GM18498 (cell line): ENCODE results near the gene IL17D.
A peak's percentile ranks its signal among the peaks of the same experiment; 100 is the strongest.

Experiments
- ATAC-seq: cut with Tn5 transposase; IDR thresholded peaks from one replicate; pipeline ENCODE4 v1.9.1; 2021; ENCODE audit warnings: mild to moderate bottlenecking, moderate library complexity; ENCODE audit not compliant: unreplicated experiment

The IL17D gene

GRCh38 chr13:20689291-20689690 is 14.2 kb upstream of the IL17D start:
- ATAC-seq = no peak

DNA sequence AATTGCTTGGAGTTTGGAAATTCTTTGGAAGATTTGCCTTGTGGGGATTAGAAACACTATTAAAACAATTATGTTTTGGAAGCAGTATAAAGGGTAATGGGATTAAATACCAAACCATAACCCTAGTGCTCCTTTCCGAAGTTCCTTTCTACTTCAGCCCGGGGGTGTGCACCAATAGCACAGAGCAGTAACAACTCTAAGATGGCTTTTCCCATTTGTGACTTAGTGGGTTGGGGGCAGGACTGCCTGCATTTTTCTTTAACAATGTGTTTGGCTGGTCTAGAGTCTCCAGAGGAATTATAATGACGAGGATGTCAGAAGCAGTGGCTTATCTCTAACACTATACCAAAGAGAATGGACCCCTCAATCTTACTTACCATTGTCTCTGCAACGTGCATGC is 11.9 kb upstream of the IL17D start:
- ATAC-seq = no peak

- ATAC-seq = no peak
These were observed 7.4 kb upstream of the IL17D start for GRCh38 chr13:20696073-20696472.

DNA sequence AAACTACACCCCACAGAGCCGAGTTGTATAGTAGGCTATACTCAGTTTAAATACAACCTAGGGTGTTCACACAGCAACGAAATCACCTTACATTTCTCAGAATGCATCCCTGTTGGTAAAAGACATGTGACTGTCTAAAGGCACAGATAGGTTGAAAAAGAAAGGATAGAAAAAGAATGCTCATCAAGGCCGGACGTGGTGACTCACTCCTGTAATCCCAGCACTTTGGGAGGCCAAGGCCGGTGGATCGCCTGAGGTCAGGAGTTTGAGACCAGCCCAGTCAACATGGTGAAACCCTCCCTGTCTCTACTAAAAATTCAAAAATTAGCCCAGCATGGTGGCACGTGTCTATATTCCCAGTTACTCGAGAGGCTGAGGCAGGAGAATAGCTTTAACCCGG is 3.8 kb upstream of the IL17D start:
- no peak for ATAC-seq

DNA sequence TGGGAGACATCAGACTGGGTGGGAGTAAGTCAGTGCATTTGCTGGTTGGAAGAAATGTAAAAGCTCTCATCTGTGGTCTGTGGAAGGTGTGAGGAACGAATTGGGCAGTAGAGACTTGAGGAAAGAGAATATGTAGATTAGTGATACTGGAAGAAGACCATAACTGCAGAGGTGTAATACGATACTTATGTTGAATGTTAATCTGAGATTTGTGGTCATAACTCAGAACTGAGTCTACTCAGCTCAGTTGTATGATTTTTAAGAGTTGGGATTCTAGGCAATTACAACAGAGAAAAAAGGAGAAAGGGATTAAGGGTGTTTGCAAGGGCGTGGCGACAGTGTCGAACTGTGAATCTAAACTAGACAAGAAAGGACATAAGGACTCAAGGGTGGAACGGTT is 3.2 kb upstream of the IL17D start:
- no peak for ATAC-seq

GRCh38 chr13:20701461-20701860 is 2.0 kb upstream of the IL17D start:
- no peak for ATAC-seq

GRCh38 chr13:20702530-20702914 is 977 bp upstream of the IL17D start:
- ATAC-seq = no peak

GRCh38 chr13:20703780-20704458 is 420 bp downstream of the IL17D start:
- peak; percentile 92 for ATAC-seq

DNA sequence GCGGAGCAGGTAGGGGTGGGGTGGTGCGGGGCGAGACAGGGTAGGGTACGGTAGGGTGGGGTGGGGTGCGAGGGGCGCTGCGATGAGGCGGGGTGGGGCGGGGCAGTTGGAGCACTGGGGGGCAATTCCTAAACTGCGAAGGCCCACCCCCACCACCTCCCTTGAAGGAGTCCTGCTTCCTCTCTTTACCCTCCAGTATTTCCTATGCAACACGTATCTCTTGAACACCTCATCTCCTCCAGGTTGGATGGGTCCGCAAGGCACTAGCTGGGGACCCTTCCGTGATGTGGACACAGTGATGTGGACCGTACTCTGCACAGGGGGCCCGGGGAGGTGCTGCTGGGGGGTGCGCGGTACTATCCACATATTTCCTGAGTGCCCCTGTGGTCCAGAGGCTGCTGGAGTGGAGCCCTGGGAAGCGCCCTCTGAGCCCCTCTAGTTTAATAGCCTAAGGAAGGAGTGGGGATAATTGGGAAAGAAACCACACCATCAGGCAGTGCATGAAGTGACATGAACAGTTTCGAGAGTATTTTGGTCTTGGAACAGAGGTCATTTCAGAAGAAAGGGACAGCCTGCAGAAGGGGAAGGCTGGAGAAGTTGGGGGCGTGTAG is 1.1 kb downstream of the IL17D start:
- ATAC-seq = no peak

- no peak for ATAC-seq
These were observed 3.2 kb downstream of the IL17D start for GRCh38 chr13:20706661-20707060.

DNA sequence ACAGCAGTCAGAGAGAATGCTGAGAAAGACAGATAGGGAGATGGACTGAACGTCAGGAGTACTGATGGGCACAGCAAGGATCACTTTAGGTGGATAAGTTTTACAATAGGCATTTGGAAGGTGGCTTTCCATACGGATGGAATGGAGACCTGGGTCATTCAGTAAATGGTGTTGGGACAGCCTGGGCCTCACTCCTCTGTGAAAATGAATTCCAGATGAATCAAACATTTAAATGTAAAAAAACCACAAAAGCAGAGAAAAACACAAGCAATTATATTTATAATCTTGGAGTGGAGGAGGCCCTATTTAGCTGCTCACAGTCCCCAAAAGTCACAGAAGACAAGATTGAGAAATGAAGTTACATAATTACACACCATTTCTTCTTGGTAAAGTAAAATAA is 4.7 kb downstream of the IL17D start:
- no peak for ATAC-seq

GRCh38 chr13:20709369-20709768 is 5.9 kb downstream of the IL17D start:
- no peak for ATAC-seq

DNA sequence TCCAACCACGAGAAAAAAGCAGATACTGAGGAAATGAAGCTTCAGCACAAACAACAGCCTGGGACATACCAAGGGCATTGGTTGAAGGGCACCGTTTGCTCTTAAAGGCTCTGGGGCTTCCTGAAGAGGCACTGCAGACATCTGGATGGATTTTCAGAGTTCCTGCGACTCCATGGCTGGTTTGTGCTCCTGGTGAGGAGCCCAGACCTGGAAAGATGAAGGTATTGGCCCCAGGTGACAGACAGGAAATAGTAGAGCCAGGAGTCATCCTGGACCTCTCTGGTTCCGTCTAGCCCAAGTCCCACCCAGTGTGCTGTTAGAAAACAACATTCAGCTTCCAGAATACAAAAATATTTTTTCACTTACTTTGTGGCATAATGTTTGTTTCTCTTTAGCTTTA is 6.3 kb downstream of the IL17D start:
- ATAC-seq = no peak

GRCh38 chr13:20711301-20712044 is 8.0 kb downstream of the IL17D start:
- no peak for ATAC-seq

- no peak for ATAC-seq
These were observed 9.5 kb downstream of the IL17D start for GRCh38 chr13:20713014-20713376.

DNA sequence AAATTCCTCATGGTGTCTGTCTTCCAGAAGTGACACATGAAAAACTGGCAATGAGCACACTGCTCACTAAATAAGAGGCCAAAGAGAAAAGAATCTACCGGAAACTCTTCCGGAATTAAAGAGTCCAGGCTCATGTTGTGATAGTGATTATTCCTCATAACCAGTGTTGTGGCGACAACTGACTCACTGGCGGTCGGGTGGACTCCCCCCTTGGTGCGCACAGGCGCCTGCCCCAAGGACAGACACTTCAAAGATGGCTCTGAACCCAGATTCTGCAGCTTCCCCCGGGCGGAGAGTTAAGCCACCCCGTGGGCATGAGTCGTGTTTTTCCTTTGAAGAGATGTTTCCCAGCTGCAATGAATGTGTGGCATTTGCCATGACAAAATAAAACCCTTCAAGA is 10.3 kb downstream of the IL17D start:
- no peak for ATAC-seq

DNA sequence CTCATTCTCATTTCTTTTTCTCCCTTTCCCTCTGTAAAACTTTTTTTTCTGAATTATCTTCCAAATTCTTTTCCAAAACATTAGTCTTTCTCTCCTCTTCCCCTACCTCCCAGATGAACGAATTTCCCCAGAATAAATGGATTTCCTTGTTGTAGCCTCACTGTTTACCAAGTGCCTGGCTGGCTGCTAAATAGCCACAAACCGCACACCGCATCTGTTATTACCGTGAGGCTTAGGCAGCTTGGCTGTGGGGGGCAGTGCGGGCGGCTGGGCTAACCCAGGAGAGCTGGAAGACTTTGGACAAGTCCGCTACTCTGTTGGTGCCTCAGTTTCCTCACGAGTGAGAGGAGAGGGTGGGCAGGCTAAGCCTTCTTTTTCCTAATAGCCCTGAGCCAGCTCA is 10.7 kb downstream of the IL17D start:
- no peak for ATAC-seq

- ATAC-seq = no peak
These were observed 11.2 kb downstream of the IL17D start for GRCh38 chr13:20714563-20715329.

GRCh38 chr13:20715330-20715712 is 11.8 kb downstream of the IL17D start:
- ATAC-seq = no peak

DNA sequence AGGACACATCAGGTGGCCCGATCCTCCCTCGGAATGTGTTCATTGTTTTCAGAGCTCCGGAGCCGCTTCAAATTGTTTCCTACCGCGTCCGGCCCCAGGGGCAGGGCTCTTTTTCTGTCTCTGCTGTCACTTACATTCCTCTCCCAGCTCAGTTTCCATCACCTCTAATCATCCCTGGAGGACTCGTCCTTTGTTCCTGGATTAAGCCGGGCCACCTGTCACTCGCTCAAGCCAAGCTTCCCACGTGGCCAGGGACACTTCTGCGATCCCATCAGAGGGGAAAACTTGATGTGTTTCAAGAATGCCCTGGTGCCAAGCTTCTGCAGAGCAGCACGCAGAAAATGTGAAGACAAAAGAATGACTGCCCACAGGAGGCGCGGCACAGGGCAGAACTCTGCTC is 13.5 kb downstream of the IL17D start:
- ATAC-seq = no peak
